GM12864 (cell line): ENCODE data around the gene ACADVL.

Source experiments
- DNase-seq: peaks from one replicate; pipeline ENCODE4 v3.0.0-alpha.2; 2011; ENCODE audit warnings: low read depth
- H3K4me3 ChIP-seq: 2 replicates; pipeline ENCODE4 v1.5.1; 2011; ENCODE audit warnings: mild to moderate bottlenecking, low read depth, low read length, control low read depth
- CTCF ChIP-seq: IDR thresholded peaks from 2 replicates; pipeline ENCODE4 v1.5.1; 2011; ENCODE audit warnings: low read depth, mild to moderate bottlenecking, moderate library complexity, low read length, control low read depth, inconsistent platforms; ENCODE audit errors: missing control alignments

Gene ACADVL

DNA sequence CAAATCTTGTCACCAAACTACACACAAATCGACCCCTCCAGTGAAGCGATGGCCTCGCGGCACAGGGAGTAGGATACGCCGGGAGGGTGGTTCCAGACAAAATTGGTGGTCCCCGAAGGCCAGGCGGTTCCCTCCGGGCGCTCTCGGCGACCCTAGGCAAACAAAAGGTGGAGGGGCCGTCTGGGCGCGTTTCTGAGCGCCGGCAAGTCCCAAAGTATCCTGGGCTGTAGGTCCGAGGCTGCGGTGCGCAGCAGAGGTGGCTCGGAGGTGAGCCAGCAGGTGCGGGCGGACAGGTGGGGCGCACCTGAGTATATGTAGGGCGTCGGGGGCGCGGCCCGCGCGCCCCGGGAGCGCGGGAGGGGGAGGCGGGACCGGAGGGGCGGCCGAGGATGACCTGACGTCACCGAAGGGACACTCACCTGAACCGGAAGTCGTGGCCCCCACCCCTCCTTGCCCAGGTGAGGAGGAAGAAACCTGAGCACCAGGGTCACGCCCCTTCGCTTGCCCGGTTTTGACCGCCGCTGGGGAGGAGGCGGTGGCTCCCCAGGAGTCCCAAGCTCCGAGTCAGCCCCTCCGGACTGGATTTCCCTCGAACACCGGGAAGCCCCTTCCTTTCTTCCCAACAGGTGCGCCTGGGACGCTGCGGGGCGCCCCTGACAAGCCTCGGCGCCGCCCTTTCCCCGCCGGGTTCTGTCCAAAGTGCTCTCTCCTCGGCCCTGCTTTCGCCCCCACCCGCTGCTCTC is 42.6 kb downstream of the ACADVL start, which contains the start of gene CLDN7:
Gene CLDN7 (minus strand): TSS at position 287 of the 743 bp plus-strand sequence. CDS start 435 bp downstream, outside the sequence.
- no peak for TF ChIP-seq CTCF
- no peak for DNase-seq
- peak within 1 kb of the TSS; percentile 34 for H3K4me3 ChIP-seq

DNA sequence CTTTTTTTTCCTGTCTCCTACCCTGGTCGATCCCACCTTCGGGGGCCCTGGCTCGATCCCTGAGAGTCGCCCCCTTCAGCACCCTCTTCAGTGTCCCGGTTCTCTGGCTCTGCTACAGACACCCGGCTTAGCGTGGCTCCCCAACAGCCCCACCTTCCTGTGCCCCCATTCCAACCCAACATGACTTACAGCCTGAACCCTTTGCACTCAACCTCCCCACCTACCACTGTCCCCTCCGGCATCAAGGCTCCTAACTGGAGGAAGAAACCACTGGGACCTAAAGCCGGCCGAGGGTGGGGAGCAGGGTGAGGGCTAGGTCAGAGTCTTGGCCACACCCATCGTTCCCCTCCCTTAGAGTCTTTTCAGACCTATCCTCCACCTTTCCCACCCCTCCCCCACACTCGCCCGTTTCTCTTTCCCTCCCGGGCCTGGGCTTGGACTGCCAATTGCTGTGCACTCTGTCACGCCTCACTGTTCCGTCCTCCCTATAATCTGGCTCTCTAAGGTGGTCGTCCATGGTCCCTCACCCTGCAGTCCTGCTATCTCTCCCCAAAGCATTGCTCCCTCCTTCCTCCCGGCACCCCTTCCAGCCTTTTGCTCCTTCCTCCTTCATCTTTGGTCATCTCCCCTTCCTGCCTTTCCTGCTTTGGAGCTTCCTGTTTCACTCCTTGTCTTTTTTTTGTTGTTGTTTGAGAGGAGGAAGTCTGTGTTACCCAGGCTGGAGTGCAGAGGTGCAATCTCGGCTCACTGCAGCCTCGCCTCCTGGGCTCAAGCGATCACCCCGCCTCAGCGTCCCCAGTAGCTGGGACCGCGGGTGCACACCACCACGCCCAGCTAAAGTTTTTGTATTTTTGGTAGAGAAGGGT is 43.4 kb downstream of the ACADVL start:
- no peak for DNase-seq
- H3K4me3 ChIP-seq, result no peak overlapping the region
- TF ChIP-seq CTCF, result no peak

- H3K4me3 ChIP-seq, result no peak overlapping the region
These were observed 44.0 kb downstream of the ACADVL start for GRCh38 chr17:7263801-7264078.

GRCh38 chr17:7266784-7267183 is 47.0 kb downstream of the ACADVL start:
- no peak overlapping the region for H3K4me3 ChIP-seq
- no peak for TF ChIP-seq CTCF
- DNase-seq, result no peak

More at GRCh38 chr17:7263801-7264078, 44.0 kb downstream of the ACADVL start:
- DNase-seq, result no peak
- no peak for TF ChIP-seq CTCF
